Keratinocyte (primary cell): ENCODE measurements around the gene MAP3K14.

Source experiments
- CTCF ChIP-seq, 3 experiments: IDR thresholded peaks in 1 of 3; conservative IDR thresholded peaks in 1 of 3; optimal IDR thresholded peaks in 1 of 3; 2 replicates in 2 of 3; 3 replicates in 1 of 3; pipeline versions ENCODE3 to v1.5.1; 2011; ENCODE audit warnings: low read length in 3 of 3, mild to moderate bottlenecking in 3 of 3, moderate library complexity in 2 of 3, control low read depth in 1 of 3, inconsistent platforms in 1 of 3; ENCODE audit not compliant: insufficient read depth in 2 of 3; ENCODE audit errors: extremely low read depth in 1 of 3
- EZH2 ChIP-seq: IDR thresholded peaks from one replicate; pipeline ENCODE4 v1.6.1; 2012; ENCODE audit warnings: inconsistent platforms, mild to moderate bottlenecking, low read length, moderate library complexity

DNA sequence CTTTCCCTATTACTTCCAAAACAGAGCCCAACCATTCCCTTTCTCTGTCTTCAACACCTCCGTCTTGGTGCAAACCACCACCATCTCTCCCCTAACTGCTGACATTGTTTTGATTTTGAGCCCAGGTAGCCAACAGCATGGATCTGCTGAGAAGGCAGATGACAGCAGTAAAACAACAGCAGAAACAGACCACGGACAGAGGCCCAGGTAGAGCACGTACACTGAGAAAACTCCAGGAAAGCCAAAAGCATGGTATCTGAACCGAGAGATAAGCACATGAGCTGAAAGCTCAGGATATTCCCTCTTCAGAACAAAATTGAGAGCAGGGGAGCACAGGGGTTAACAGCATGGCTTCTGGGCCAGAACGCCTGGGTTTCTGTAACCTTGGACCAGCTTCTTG is 18.9 kb upstream of the MAP3K14 start:
- TF ChIP-seq EZH2, result no peak
- no peak for TF ChIP-seq CTCF (optimal IDR thresholded peaks at IDR 0.05 in 1 of 3, IDR thresholded peaks at IDR 0.05 in 1 of 3, conservative IDR thresholded peaks at IDR 0.05 in 1 of 3; ENCODE audit: extremely low read depth in 1 of 3, insufficient read depth in 2 of 3, low read length in 3 of 3)
